GM19452 (cell line): ENCODE measurements around the gene PLB1.
"Not testable (repeated sequence)": the region's sequence is repeated elsewhere in the genome, so short reads cannot be mapped to it uniquely, and the experiment has no call there.

ENCODE experiments used
- ATAC-seq: cut with Tn5 transposase; IDR thresholded peaks from one replicate; pipeline ENCODE4 v1.9.1; 2021; ENCODE audit not compliant: unreplicated experiment

The PLB1 gene

DNA sequence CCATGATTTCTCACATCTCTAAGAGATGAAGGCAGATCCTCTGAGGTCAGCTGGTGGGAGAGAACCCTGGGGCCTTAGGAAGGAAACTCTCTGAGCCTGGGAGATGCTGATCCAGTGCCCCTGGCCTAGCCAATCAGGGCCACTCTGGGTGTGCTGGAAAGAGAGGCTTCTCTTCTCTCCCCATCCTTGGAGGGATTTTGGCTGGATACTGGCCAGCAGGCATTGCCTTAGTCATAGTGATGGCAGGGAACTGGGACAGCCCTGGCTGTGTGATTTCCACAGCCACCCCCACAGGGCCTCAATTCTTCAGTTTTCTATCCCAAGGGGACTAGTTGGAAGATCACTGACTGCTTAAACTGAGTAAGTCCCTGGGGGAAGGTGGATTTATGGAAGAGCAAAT, 26.6 kb upstream of the PLB1 start:
- no peak for ATAC-seq

DNA sequence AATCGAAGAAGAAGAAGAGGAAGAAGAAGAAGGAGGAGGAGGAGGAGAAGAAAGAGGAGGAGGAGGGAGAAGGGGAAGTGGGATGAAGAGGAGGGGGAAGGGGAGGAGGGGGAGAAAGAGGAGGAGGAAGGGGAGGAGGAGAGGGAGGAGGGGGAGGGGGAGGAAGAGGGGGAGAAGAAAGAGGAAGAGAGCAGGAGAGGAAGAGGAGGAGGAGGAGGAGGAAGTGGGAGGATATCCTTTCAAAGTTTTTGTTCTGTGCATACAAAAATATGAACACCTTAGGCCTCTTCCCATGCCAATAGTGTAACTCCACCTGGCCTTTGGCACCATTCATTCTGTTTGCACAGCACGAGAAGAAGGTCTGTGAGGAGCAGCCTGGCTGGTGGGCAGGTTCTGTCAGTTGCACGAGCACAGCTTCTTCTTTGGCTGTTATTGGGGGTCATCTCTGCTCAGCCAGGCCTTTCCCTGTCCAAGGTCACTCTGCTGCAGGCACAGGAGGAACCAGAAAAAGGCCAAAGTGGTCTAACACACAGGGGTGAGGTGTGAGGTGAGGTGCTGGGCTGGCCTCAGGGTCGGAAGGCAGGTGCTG, 25.8 kb upstream of the PLB1 start:
- no peak for ATAC-seq

DNA sequence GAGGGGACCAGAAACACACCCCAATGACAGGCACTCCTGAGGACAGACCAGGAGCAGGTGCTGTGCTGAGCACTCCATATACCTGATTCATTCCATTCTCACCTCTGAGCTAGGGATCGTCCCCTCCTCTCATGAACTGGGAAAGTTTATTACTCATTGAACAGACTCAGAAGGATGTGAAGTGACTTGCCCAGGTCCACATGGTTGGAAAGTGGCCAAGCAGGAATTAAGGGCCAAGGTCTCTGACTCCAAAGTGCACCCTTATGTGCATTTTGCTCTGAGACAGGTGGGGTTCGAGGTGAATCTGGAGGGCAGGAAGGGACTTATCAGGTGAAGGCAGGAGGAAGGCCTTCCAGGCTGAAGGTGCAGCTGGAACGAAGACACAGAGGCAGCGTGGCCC, 25.1 kb upstream of the PLB1 start:
- no peak for ATAC-seq

DNA sequence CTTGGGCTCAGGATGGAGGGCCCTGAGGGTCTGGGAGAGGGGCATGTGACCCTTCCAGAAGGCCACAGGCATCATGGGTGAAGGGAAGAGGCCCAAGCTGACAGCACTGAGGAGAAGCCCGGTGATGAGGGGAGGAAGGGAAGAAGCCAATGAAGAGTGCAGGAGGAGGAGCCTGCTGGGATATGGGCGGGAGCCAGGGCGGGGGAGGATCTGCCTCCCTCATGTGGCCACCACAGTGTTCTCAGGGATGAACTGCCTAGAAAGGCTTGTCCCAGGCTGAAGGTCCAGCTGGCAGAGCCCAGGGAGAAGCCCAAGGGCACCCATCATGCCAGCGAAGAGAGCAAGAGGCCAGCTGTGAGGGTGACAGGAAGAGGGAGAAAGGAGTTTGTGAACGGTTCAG, 24.6 kb upstream of the PLB1 start:
- no peak for ATAC-seq

DNA sequence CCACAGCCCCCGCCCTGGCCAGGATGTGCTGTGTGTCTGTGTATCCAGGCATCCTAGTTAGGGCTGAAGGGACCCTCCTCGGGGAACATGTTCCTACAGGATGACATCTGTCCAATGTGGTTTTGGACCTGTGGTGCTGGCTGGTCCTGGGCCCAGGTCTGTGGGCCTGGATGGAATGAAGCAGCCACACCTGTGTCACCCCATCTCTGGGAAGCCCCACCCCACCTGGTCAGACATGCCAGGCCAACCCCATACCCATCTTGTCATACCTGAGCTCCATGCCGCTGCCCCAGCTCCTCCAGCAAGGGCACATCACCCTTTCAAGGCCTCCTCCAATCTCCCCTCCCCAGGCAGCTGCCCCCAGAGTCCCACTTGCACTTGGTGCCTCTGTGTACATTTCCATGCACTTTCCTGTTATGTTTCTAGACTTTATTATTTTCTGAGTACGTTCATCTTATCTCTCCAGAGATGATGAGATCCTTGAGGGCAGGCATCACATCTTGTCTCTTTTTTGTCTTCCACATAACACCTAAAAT, 24.1 kb upstream of the PLB1 start:
- ATAC-seq: no peak

DNA sequence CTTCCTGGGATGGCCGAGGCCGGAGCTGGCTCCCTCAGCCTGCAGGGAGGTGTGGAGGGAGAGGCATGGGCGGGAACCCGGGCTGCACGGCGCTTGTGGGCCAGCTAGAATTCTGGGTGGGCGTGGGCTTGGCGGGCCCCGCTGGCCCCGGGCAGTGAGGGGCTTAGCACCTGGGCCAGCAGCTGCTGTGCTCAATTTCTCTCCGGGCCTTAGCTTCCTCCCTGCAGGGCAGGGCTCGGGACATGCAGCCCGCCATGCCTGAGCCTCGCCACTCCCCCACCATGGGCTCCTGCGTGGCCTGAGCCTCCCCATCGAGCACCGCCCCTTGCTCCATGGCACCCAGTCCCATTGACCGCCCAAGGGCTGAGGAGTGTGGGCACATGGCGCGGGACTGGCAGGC, 23.2 kb upstream of the PLB1 start:
- not testable (repeated sequence) for ATAC-seq

DNA sequence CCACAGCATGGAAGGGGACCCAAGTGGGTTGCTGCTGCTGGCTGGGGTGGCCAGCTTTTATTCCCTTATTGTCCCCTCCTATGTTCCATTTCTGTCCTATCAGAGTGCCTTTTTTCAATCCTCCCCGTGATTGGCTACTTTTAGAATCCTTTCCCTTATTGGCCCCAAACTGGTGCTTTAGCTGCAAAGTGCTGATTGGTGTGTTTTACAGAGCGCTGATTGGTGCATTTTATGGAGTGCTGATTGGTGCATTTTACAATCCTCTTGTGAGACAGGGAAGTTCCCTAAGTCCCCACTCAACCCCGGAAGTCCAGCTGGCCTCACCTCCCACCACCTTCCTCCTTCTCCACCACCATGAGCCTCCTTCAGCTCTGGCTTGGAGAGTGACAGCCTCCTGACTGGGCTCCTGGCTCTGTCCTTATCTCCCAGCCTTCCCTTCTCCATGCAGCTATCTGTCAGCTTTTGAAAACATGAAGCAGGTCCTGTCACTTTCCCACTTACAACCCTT, 20.7 kb upstream of the PLB1 start:
- ATAC-seq: no peak

DNA sequence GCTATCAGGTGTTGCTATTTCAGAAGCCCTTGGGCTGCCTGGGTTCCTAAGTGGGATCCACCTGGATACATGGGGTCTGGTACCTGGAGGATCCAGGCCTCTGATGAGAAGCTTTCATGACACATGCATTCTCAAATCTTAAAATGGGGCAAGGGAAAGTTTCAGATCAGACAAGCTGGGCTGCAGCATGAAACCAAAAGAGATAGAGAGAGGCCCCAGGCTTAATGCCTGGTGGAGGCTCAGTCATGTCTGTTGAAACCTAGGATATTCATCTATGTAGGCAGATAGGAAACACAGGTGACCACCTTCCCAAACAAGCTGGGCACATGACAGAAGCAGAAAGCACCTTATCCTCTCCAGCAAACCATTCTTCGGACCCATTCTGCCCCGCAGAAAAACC, 18.8 kb upstream of the PLB1 start:
- no peak for ATAC-seq

DNA sequence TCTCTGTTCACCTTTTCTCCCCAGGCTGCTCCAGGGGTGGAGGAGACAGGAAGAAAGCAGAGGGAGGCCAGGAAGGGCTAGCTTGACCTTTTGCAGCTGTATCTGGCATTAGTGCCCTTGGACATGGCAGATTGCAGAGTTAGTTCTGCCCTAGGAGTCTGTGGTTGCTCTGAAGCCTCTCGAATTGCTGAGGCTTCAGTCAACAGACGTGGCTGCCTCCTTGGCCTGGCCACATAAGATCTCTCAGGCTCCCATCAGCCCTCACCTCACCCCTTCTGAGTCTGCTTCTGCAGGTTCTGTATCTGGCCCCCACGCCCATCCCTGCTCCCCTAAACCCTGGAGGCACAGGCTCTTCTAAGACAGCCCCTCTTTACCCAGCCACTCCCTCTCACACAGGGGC, 18.2 kb upstream of the PLB1 start:
- no peak for ATAC-seq

DNA sequence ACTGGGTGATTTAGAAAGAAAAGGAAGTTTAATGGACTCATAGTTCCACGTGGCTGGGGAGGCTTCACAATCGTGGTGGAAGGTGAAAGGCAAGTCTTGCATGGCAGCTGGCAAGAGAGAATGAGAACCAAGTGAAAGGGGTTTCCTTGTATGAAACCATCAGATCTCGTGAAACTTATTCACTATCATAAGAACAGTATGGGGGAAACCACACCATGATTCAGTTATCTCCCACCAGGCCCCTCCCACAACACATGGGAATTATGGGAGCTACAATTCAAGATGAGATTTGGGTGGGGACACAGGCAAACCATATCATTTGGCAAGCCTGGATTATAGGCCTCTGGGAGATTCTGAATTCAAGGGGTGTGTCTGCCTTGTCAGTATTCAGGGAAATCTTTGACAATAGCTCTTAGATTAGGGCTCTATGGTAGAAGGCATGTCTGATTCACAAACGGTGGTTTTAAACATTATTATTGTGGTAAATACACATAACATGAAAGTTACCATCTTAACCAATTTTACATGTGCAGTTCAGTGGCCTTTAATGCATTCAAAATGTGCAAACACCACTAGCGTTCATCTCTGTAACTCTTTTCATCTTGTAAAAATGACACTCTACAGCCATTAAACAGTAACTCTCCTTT, 15.3 kb upstream of the PLB1 start:
- ATAC-seq: no peak

DNA sequence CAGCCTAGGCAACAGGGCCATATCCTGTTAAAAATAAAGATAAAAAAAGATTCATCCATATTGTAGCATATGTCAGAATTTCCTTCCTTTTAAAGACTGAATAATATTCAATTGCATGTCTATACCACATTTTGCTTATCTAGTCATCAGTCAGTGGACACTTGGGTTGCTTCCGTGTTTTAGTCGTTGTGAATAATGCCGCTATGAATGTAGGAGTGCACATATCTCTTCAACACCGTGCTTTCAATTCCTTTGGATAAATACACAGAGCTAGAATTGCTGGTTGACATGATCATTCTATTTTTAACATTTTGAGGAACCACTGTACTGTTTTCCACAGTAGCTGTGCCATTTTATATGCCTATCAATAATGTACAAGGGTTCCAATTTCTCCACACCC, 14.0 kb upstream of the PLB1 start:
- ATAC-seq: no peak

DNA sequence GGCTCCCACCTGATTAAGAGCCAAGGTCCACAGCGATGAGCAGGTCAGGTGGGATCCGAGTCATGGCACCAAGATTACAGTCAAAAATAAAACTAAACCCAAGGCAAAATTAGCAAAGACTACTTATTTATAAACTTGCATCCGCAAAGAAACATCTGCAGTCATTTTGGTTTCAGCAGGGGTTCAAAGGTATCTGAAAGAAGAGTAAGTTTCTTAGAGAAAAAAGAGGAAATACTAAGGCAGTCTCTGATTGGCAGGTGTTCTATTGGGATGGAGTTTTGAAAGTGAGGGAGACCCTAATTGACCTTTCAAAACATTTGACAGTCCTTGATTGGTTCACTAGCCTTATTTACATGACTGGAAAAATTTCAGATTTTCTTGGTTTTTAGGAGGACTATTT, 11.0 kb upstream of the PLB1 start:
- ATAC-seq: no peak

DNA sequence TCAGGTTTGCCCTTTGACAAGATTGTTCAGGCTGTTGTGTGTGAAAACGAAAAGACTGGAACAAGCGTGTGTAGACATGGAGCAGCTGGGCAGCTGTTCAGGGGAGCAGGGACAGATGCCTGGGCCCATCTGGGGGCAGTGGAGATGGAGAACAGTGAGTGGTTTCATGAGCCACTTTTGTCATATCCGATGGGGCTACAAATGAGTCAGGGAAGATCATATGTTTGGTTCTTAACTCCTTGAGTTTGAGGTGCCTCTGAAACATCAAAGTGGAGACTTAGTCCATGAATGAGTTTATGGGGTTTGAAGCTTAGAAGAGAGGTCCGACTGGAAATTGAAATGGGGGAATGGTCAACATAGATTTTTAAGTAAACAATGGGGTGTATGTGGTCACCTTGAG, 9.3 kb upstream of the PLB1 start:
- ATAC-seq: no peak

DNA sequence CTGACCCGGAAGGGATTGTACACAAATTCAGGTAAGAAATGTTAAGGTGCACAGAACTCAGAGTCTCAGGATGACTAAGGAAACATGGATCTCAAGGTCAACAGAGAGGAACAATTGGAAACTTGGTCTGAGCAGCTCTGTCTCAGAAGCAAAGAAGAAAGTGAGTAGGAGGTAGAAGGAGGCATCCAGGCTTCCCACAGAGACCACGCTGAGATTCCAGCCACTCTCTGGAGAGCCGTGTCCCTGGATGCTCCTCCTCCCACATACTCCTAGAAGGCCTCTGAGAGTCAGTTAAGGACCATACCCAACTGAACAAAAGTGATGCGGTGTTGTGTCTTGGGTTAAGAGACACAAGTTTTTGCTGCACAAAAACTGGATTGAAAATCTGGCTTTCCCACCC, 8.6 kb upstream of the PLB1 start:
- ATAC-seq: no peak

DNA sequence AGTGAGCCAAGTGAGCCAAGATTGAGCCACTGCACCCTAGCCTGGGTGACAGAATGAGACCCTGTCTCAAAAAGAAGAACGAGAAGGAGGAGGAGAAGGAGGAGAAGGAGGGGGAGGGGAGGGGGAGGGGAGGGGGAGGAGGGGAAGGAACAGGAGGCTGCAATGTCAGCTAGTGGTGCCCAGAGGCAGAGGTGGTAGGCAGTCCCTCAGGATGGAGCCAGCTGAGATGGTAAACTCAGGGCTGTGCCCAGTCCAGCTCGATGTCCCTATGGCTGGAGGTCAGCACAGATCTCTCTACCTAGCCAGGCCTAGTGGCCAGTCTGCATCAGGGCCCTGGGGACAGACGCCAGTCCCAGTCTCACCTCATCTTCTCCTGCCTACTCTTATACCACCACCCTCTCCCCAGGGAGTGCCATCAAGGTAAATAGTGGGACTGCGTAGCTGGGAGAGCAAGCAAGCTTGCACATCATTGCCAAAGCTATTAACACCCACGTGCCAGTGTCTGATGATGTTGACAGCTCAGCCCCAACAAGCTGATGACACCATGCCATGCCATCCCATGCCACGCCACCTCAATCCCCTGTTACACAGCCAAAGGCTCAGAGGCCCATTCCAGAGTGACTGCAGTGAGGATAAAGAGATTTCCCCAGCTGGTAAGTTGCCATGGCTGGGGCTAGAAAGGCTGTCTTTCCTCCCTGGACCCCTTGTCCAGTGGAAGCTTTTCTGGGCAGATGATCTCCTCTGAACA, 7.6 kb upstream of the PLB1 start:
- ATAC-seq: no peak

DNA sequence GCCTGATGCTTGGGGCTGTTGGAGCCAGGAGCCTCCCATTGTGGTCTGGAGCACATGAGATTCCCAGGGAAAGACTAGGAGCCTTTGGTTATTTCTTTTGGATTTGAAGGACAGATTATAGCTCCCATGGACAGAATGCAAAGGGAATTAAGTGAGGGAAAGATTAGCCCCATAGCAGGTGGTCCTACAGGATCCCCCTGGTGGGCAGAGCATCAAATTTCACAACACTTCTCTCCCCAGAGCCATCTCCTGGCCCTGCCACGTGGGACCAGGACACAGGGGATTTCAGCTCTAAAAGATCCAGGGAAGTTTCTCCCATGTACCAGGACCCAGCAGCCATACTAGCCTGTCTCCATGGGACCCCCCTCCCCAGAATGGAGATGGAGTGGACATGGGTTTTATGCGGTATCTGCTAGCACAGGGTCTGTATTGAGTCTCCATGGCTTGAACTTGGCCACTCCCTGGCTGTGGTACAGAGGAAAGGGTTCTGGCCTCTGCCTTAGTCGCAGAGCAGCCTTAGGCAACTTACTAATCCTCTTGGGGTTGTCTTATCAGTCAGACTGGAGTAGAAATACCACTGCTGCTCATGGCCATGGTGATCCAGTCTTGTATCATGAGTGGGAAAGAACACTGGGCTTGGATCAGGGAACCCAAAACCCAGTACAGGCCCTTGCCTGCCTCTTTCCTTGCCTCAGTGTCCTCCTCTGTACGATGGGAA, 6.8 kb upstream of the PLB1 start:
- ATAC-seq: no peak

DNA sequence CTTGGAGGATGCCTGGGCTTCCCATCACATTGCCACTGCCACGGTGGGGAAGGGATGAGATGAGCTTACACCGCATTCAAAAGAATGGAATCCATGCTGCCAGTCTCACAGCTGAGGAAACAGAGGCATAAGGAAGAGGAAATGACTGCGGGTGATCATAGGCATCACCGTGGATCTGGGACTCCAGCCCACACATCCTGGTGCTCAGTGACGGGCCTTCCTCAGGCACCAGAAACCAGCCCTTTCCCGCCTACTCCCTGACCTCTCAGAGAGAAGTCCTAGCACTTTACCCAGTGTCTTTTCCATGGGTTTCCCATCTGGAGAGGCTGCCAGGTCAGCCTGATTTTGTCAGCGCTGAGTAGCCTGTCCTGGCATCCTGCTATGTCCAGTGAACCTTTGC, 5.3 kb upstream of the PLB1 start:
- ATAC-seq: no peak

DNA sequence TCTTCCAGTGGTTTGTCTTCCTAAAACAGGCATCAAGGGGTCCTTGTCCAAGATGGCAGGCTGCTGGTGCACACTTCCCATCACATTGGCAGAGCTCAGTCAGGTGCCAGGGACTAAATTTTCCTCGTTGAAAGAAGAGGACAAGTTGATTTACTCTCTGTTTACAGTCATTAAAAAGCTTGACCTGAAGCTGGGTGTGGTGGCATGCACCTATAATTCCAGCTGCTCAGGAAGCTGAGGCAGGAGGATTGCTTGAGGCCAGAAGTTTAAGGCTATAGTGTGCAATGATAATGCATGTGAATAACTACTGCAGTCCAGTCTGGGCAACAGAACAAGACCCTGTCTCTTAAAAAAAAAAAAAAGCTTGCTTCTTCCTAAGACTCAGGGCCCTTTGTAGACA, 3.6 kb upstream of the PLB1 start:
- ATAC-seq: no peak

DNA sequence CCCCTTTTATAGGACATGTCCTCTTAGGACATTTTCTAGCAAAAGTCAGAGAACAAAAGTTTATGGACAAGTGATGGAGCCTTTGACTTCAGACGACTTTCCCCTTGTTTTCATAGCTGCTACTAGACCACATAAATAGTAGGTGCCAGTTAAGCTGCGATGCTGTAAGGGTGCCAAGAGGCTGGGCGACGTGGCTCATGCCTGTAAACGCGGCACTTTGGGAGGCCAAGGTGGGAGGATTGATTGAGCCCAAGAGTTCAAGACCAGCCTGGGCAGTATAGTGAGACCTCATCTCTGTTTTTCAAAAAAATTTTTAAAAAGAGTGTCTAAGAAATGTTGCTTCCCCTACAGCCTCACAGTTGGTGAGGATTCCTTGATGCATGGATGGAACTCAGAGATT, 2.2 kb upstream of the PLB1 start:
- no peak for ATAC-seq

DNA sequence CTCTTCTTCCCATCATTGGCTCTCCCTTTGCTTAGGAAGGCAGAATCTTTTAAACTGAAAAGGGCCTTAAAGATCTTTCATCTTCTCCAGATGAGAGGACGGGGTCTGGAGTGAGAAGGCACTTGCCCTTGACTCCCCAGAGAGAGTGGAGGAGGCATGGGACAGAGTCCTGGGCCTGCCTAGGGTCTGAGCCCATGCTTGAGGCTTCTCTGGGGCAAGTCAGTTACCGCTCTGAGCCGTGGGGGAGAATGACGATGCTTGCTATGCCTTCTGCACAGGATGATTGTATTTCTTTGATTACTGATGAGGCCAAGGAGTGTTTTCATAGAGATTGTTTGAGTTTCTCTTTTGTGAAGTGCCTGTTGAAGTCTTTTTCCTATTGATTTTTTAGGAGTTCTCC, 921 bp downstream of the PLB1 start:
- ATAC-seq: no peak

DNA sequence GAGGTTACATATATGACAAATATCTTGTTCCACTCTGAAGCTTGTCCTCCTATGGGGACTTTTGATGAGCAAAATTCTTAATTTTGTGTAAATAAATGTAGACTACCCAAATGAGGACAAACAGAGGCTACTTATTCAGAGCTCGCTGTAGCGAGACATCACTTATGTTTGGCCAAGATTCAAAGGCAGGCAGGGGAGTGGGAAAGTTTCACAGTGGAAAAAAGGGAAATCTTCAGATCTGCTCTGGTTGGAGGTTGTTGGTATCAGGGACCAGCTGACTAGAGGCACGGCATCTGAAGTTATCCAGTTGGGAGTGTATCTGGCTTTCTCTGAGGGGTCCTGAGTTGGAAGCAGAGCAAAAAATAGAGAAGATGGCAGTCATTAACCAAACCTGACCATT, 1.3 kb downstream of the PLB1 start:
- no peak for ATAC-seq

DNA sequence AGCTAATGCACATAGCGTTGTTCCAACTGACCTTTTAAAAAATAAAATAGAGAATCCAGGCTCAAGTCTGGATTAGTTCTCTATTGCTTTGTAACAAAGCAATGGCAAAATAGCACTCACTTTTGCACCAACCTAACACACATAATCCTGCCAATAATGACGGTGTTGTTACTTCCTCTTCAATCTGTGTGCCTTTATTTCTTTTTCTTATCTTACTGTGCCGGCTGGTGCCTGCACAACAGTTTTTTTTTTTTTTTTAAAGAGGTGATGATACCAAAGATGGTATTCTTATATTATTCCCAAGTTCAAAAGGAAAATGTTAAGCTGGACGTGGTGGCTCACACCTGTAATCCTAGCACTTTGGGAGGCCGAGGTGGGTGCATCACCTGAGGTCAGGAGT, 3.4 kb downstream of the PLB1 start:
- no peak for ATAC-seq
